A549 (cell line): ENCODE measurements around the gene CD22.

Experiments used
- CHD2 ChIP-seq: fragments of 150-350 bp; IDR thresholded peaks from 2 replicates; pipeline ENCODE4 v1.6.1; 2014; ENCODE audit warnings: low read length; ENCODE audit not compliant: partially characterized antibody
- CHD4 ChIP-seq: fragments of 200-600 bp; sonication (generic); IDR thresholded peaks from 2 replicates; pipeline ENCODE4 v1.6.1; 2016; ENCODE audit warnings: antibody characterized with exemption, mild to moderate bottlenecking, borderline replicate concordance
- CTCF ChIP-seq: fragments of >200 bp; sonication (Bioruptor Twin); formaldehyde crosslinking; IDR thresholded peaks from 3 replicates; pipeline ENCODE4 v1.5.1; 2016
- EP300 ChIP-seq, 2 experiments: fragments of >200 bp; sonication (Bioruptor Twin); formaldehyde crosslinking; IDR thresholded peaks; 2 replicates in 1 of 2; 3 replicates in 1 of 2; pipeline ENCODE4 v1.6.1; 2016 to 2017
- JUN ChIP-seq, 2 experiments: fragments of >200 bp; sonication (Bioruptor Twin); formaldehyde crosslinking; IDR thresholded peaks; 2 replicates in 1 of 2; 3 replicates in 1 of 2; pipeline ENCODE4 v1.6.1; 2016 to 2017
- JUNB ChIP-seq: fragments of >200 bp; sonication (Bioruptor Twin); formaldehyde crosslinking; IDR thresholded peaks from 2 replicates; pipeline ENCODE4 v1.6.1; 2016
- MAFK ChIP-seq: fragments of 450-650 bp; IDR thresholded peaks from 2 replicates; pipeline ENCODE4 v1.6.1; 2014; ENCODE audit not compliant: partially characterized antibody
- NFE2L2 ChIP-seq: fragments of 150-350 bp; conservative IDR thresholded peaks from 2 replicates; pipeline ENCODE4 v1.6.1; 2014; ENCODE audit warnings: low read length
- PBX3 ChIP-seq: IDR thresholded peaks from 2 replicates; pipeline ENCODE4 v1.6.1; 2012
- POLR2A ChIP-seq: IDR thresholded peaks from 2 replicates; pipeline ENCODE4 v1.6.1; 2012; ENCODE audit warnings: mild to moderate bottlenecking, low read length
- REST ChIP-seq: fragments of 200-600 bp; sonication (generic); IDR thresholded peaks from 2 replicates; pipeline ENCODE4 v1.6.1; 2016; ENCODE audit warnings: antibody characterized with exemption, mild to moderate bottlenecking, moderate library complexity
- ZFP36 ChIP-seq: fragments of 450-650 bp; IDR thresholded peaks from 2 replicates; pipeline ENCODE4 v1.6.1; 2014; ENCODE audit warnings: borderline replicate concordance; ENCODE audit not compliant: partially characterized antibody
- TF ChIP-seq, protein P1 (sequence below): fragments of 150-350 bp; IDR thresholded peaks from 2 replicates; pipeline ENCODE4 v1.6.1; 2014; ENCODE audit warnings: low read depth, mild to moderate bottlenecking, low read length
- TF ChIP-seq, protein P2 (sequence below): fragments of 250-450 bp; sonication (Bioruptor Pico); IDR thresholded peaks from 2 replicates; pipeline ENCODE4 v1.5.0; 2021; ENCODE audit warnings: mild to moderate bottlenecking, moderate library complexity, borderline replicate concordance

DNA sequence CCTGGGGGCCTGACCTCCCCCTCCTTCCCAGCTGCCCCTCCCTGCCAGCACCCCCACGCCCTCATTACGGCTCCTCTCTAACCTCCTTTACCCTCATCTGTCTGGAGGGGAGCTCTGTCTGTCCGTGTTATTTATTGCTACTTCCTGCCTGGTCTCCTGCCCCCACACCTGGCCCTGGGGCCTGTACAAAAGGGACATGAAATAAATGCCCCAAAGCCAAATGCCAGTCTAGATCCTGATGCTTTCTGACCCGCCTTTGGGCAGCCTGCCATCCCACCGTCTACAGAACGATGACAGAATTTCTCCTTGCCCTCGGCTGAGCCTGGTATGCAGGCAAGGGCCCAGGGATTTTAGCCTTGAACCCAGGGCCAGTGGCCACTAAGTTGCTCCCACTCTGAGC lies 15.4 kb upstream of the CD22 start:
- TF ChIP-seq, protein P1, sequence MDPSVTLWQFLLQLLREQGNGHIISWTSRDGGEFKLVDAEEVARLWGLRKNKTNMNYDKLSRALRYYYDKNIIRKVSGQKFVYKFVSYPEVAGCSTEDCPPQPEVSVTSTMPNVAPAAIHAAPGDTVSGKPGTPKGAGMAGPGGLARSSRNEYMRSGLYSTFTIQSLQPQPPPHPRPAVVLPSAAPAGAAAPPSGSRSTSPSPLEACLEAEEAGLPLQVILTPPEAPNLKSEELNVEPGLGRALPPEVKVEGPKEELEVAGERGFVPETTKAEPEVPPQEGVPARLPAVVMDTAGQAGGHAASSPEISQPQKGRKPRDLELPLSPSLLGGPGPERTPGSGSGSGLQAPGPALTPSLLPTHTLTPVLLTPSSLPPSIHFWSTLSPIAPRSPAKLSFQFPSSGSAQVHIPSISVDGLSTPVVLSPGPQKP, result no peak
- TF ChIP-seq EP300 (IDR thresholded peaks at IDR 0.05) (no peak), CHD4 (no peak), MAFK (no peak), POLR2A (no peak), JUNB (no peak), CTCF (no peak), NFE2L2 (no peak), ZFP36 (no peak), PBX3 (no peak), REST (no peak), CHD2 (no peak), JUN (IDR thresholded peaks at IDR 0.05) (no peak)
- TF ChIP-seq, protein P2, sequence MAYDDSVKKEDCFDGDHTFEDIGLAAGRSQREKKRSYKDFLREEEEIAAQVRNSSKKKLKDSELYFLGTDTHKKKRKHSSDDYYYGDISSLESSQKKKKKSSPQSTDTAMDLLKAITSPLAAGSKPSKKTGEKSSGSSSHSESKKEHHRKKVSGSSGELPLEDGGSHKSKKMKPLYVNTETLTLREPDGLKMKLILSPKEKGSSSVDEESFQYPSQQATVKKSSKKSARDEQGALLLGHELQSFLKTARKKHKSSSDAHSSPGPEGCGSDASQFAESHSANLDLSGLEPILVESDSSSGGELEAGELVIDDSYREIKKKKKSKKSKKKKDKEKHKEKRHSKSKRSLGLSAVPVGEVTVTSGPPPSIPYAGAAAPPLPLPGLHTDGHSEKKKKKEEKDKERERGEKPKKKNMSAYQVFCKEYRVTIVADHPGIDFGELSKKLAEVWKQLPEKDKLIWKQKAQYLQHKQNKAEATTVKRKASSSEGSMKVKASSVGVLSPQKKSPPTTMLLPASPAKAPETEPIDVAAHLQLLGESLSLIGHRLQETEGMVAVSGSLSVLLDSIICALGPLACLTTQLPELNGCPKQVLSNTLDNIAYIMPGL (CRISPR knock-in tag), result no peak
